Right lung (tissue), 5 donors: ENCODE data around the gene SPEN. TPM values are rescaled to one million over a fixed set of nuclear protein-coding genes. Genes with fewer than 3 reads are reported as not detected.
A peak's percentile ranks its signal among the peaks of the same experiment; 100 is the strongest.
"Not testable (repeated sequence)": the region's sequence is repeated elsewhere in the genome, so short reads cannot be mapped to it uniquely, and the experiment has no call there.

Experiments used
- DNase-seq, 2 donors: peaks; one replicate each; pipeline ENCODE4 v3.0.0-alpha.2; 2013
- polyA plus RNA-seq, 5 donors: library from polyadenylated mRNA; unstranded; fragments of 120-200 nt; gene quantifications; one replicate each; pipeline versions ENCODE4 v1.2.1 to v1.2.3, GENCODE V29; 2013; ENCODE audit warnings: inconsistent platforms in 1 of 5, low replicate concordance in 1 of 5; ENCODE audit not compliant: insufficient read length in 5 of 5, insufficient read depth in 1 of 5

The SPEN gene
- polyA plus RNA-seq, 5 donors: 53.9 to 65.8 (median 55.9) TPM

GRCh38 chr1:15833842-15834405 lies 13.6 kb upstream of the SPEN start:
- DNase-seq: no peak

- peak; percentile 91 to 93 for DNase-seq
These were observed 12.9 kb upstream of the SPEN start for GRCh38 chr1:15834406-15835204.

GRCh38 chr1:15835205-15835740 lies 12.2 kb upstream of the SPEN start:
- DNase-seq: no peak

GRCh38 chr1:15835741-15836510 lies 11.6 kb upstream of the SPEN start:
- DNase-seq: peak; percentile 100

- DNase-seq: not testable (repeated sequence)
These were observed 11.1 kb upstream of the SPEN start for GRCh38 chr1:15836511-15836771.

- no peak for DNase-seq
These were observed 10.5 kb upstream of the SPEN start for GRCh38 chr1:15836772-15837669.

- DNase-seq: no peak
These were observed 9.6 kb upstream of the SPEN start for GRCh38 chr1:15837931-15838330.

- DNase-seq: no peak
These were observed 8.8 kb upstream of the SPEN start for GRCh38 chr1:15838721-15839120.

- DNase-seq: no peak
These were observed 3.5 kb upstream of the SPEN start for GRCh38 chr1:15843826-15844572.

GRCh38 chr1:15846056-15846455 lies 1.5 kb upstream of the SPEN start:
- not testable (repeated sequence) for DNase-seq

GRCh38 chr1:15847893-15848142 lies 311 bp downstream of the SPEN start:
- no peak for DNase-seq

GRCh38 chr1:15848143-15848928 lies 829 bp downstream of the SPEN start:
- no peak for DNase-seq

GRCh38 chr1:15848929-15849774 lies 1.6 kb downstream of the SPEN start:
- peak; percentile 88 to 89 for DNase-seq

- peak in 1 of 2 donors; percentile 81 for DNase-seq
These were observed 2.3 kb downstream of the SPEN start for GRCh38 chr1:15849775-15850324.

- no peak for DNase-seq
These were observed 3.0 kb downstream of the SPEN start for GRCh38 chr1:15850471-15851001.

GRCh38 chr1:15851210-15852035 lies 3.9 kb downstream of the SPEN start:
- no peak for DNase-seq

- DNase-seq: no peak
These were observed 4.7 kb downstream of the SPEN start for GRCh38 chr1:15852036-15852827.
